Lower leg skin (tissue), 3 donors: ENCODE measurements around the gene CCDC197.

ENCODE experiments used
- POLR2A ChIP-seq, 2 donors: fragments of 450-650 bp; IDR thresholded peaks; one replicate each; pipeline ENCODE4 v1.6.1; 2016 to 2017; ENCODE audit warnings: antibody characterized with exemption in 2 of 2, mild to moderate bottlenecking in 1 of 2, moderate library complexity in 1 of 2
- TF ChIP-seq, protein P1 (sequence below), 3 donors: fragments of 450-650 bp; IDR thresholded peaks; one replicate each; pipeline ENCODE4 v1.5.1; 2016; ENCODE audit warnings: antibody characterized with exemption in 3 of 3, mild to moderate bottlenecking in 3 of 3, moderate library complexity in 2 of 3

DNA sequence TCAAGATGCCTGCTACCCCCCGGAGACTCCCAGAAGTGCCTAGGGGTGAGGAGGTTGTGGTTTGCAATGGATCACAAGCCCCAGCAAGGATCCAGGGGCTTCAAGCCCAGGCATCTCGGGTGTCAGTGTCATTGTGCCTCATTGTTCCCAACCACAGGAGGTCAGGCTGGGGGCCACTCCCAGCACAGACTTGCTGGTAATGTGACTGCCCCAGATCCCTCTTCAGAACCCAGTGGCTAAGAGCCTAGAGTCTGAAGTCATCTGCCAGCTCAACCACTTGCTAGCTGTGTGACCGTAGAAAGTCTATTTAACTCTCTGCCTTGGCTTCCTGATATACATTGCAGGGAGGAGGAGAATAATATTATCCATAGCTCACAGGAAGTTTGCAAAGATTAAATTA is 13.0 kb upstream of the CCDC197 start:
- TF ChIP-seq, protein P1, sequence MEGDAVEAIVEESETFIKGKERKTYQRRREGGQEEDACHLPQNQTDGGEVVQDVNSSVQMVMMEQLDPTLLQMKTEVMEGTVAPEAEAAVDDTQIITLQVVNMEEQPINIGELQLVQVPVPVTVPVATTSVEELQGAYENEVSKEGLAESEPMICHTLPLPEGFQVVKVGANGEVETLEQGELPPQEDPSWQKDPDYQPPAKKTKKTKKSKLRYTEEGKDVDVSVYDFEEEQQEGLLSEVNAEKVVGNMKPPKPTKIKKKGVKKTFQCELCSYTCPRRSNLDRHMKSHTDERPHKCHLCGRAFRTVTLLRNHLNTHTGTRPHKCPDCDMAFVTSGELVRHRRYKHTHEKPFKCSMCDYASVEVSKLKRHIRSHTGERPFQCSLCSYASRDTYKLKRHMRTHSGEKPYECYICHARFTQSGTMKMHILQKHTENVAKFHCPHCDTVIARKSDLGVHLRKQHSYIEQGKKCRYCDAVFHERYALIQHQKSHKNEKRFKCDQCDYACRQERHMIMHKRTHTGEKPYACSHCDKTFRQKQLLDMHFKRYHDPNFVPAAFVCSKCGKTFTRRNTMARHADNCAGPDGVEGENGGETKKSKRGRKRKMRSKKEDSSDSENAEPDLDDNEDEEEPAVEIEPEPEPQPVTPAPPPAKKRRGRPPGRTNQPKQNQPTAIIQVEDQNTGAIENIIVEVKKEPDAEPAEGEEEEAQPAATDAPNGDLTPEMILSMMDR (IDR thresholded peaks at IDR 0.05): no peak
- no peak for TF ChIP-seq POLR2A (IDR thresholded peaks at IDR 0.05)
